Tibial nerve (tissue), 4 donors: ENCODE results near the gene FMN1. TPM values are rescaled to one million over a fixed set of nuclear protein-coding genes. Genes with fewer than 3 reads are reported as not detected.

Experiments
- DNase-seq, 2 donors: peaks; one replicate each; pipeline ENCODE4 v3.0.0-alpha.2; 2019; ENCODE audit warnings: low spot score in 2 of 2
- H3K27ac ChIP-seq, 4 donors: fragments of 200-600 bp; sonication (generic) in 3 of 4; one replicate each; pipeline ENCODE4 v1.5.1; 2017 to 2019; ENCODE audit warnings: mild to moderate bottlenecking in 1 of 4
- H3K27me3 ChIP-seq, 2 donors: fragments of 200-600 bp; sonication (generic) in 1 of 2; one replicate each; pipeline versions ENCODE4 v1.5.1 to v1.6.0; 2017 to 2019
- H3K36me3 ChIP-seq, 3 donors: fragments of 200-600 bp; sonication (generic); one replicate each; pipeline ENCODE4 v1.5.1; 2018 to 2019
- H3K4me1 ChIP-seq, 4 donors: fragments of 200-600 bp; sonication (generic) in 3 of 4; one replicate each; pipeline ENCODE4 v1.5.1; 2017 to 2019
- H3K4me3 ChIP-seq, 4 donors: fragments of 200-600 bp; sonication (generic) in 3 of 4; one replicate each; pipeline ENCODE4 v1.5.1; 2017 to 2019; ENCODE audit warnings: mild to moderate bottlenecking in 1 of 4, moderate library complexity in 1 of 4
- H3K9me3 ChIP-seq, 4 donors: fragments of 200-600 bp; sonication (generic) in 3 of 4; one replicate each; pipeline ENCODE4 v1.5.1; 2017 to 2019
- CTCF ChIP-seq, 5 experiments: fragments of 200-600 bp in 3 of 5; fragments of 450-650 bp in 2 of 5; sonication (generic) in 3 of 5; IDR thresholded peaks; one replicate each; pipeline ENCODE4 v1.5.1; 2016 to 2019; ENCODE audit warnings: antibody characterized with exemption in 5 of 5, mild to moderate bottlenecking in 3 of 5, moderate library complexity in 2 of 5
- EP300 ChIP-seq, 2 donors: sonication (generic); formaldehyde crosslinking; IDR thresholded peaks; one replicate each; pipeline ENCODE4 v1.6.1; 2017; ENCODE audit warnings: antibody characterized with exemption in 2 of 2, mild to moderate bottlenecking in 1 of 2
- POLR2A ChIP-seq, 2 donors: fragments of 450-650 bp; IDR thresholded peaks; one replicate each; pipeline ENCODE4 v1.6.1; 2017; ENCODE audit warnings: antibody characterized with exemption in 2 of 2, mild to moderate bottlenecking in 2 of 2, moderate library complexity in 2 of 2
- WGBS, 2 donors: methylation state at CpG; one replicate each; pipeline ENCODE4 v1.1.5; 2018; 5-methylcytosine and 5-hydroxymethylcytosine counted together
- total RNA-seq, 4 donors: library from RNA; depleted of rRNA; stranded (reverse); fragments of >200 nt; gene quantifications; one replicate each; pipeline ENCODE4 v1.1.0, GENCODE V29; 2016

The FMN1 gene
- total RNA-seq, 4 donors from 2014 or later, result 15.1 to 62.1 (median 20.7) TPM

- no peak for DNase-seq
- no peaks in the 10 kb centered on the region for H3K27me3 ChIP-seq
- H3K4me1 ChIP-seq, result peaks cover 0 to 9% (median 1%) of the 10 kb centered on the region in 4 donors
- no peak overlapping the region for H3K4me3 ChIP-seq
- no peaks in the 10 kb centered on the region for H3K9me3 ChIP-seq
- no peak overlapping the region for H3K27ac ChIP-seq
- TF ChIP-seq CTCF (IDR thresholded peaks at IDR 0.05), result no peak
- TF ChIP-seq EP300 (IDR thresholded peaks at IDR 0.05), result peak in 1 of 2 donors; percentile 10
- no peaks in the 10 kb centered on the region for H3K36me3 ChIP-seq
- WGBS, 2 donors, result 63 to 64% methylated on average over 5 of the region's 5 CpGs
These were observed 104.4 kb downstream of the FMN1 start for GRCh38 chr15:33089878-33090757.

- 83 to 85% methylated on average over 7 of the region's 7 CpGs for WGBS, 2 donors
- peaks cover 0 to 9% (median 1%) of the 10 kb centered on the region in 4 donors for H3K4me1 ChIP-seq
- no peak for DNase-seq
- TF ChIP-seq CTCF (IDR thresholded peaks at IDR 0.05) (no peak), POLR2A (IDR thresholded peaks at IDR 0.05) (no peak), EP300 (IDR thresholded peaks at IDR 0.05) (no peak)
- no peaks in the 10 kb centered on the region for H3K9me3 ChIP-seq
- H3K4me3 ChIP-seq, result no peak overlapping the region
- no peak overlapping the region for H3K27ac ChIP-seq
- H3K36me3 ChIP-seq, result no peaks in the 10 kb centered on the region
- H3K27me3 ChIP-seq, result no peaks in the 10 kb centered on the region
These were observed 105.2 kb downstream of the FMN1 start for GRCh38 chr15:33089165-33089877.

- Histone ChIP-seq H3K27me3 (no peaks in the 10 kb centered on the region), H3K36me3 (no peaks in the 10 kb centered on the region), H3K27ac (no peak overlapping the region), H3K4me3 (no peak overlapping the region), H3K4me1 (no peaks in the 10 kb centered on the region), H3K9me3 (no peaks in the 10 kb centered on the region)
- peak; percentile 24 to 48 (median 37) for TF ChIP-seq CTCF (IDR thresholded peaks at IDR 0.05)
- no peak for TF ChIP-seq EP300 (IDR thresholded peaks at IDR 0.05)
- no peak for TF ChIP-seq POLR2A (IDR thresholded peaks at IDR 0.05)
- 21 to 29% methylated on average over 4 of the region's 4 CpGs for WGBS, 2 donors
- no peak for DNase-seq
These were observed 107.9 kb downstream of the FMN1 start for GRCh38 chr15:33086500-33087121.

GRCh38 chr15:33084661-33085060, 109.9 kb downstream of the FMN1 start:
- 81 to 91% methylated on average over 4 of the region's 4 CpGs for WGBS, 2 donors
- no peaks in the 10 kb centered on the region for H3K9me3 ChIP-seq
- H3K36me3 ChIP-seq, result no peaks in the 10 kb centered on the region
- DNase-seq, result no peak
- H3K27me3 ChIP-seq, result no peaks in the 10 kb centered on the region
- TF ChIP-seq CTCF (IDR thresholded peaks at IDR 0.05) (no peak), POLR2A (IDR thresholded peaks at IDR 0.05) (no peak), EP300 (IDR thresholded peaks at IDR 0.05) (no peak)
- H3K4me3 ChIP-seq, result no peak overlapping the region
- H3K27ac ChIP-seq, result no peak overlapping the region
- no peaks in the 10 kb centered on the region for H3K4me1 ChIP-seq
